Activated naive CD8-positive, alpha-beta T cell (primary cell): Measurements from ENCODE around the gene MAP3K5.

ENCODE experiments used
- H3K27ac Mint-ChIP-seq: one replicate; pipeline ENCODE4 v1.8.0; 2021; ENCODE audit warnings: mixed read lengths
- H3K27me3 Mint-ChIP-seq: one replicate; pipeline ENCODE4 v1.8.0; 2021; ENCODE audit warnings: mixed read lengths
- H3K36me3 Mint-ChIP-seq: one replicate; pipeline ENCODE4 v1.8.0; 2021; ENCODE audit warnings: mixed read lengths
- H3K4me1 Mint-ChIP-seq: one replicate; pipeline ENCODE4 v1.8.0; 2021; ENCODE audit warnings: low read depth, mixed read lengths
- H3K4me3 Mint-ChIP-seq: one replicate; pipeline ENCODE4 v1.8.0; 2021; ENCODE audit warnings: mild to moderate bottlenecking, mixed read lengths
- H3K9me3 Mint-ChIP-seq: one replicate; pipeline ENCODE4 v1.8.0; 2021; ENCODE audit warnings: low read depth, mixed read lengths

The MAP3K5 gene

DNA sequence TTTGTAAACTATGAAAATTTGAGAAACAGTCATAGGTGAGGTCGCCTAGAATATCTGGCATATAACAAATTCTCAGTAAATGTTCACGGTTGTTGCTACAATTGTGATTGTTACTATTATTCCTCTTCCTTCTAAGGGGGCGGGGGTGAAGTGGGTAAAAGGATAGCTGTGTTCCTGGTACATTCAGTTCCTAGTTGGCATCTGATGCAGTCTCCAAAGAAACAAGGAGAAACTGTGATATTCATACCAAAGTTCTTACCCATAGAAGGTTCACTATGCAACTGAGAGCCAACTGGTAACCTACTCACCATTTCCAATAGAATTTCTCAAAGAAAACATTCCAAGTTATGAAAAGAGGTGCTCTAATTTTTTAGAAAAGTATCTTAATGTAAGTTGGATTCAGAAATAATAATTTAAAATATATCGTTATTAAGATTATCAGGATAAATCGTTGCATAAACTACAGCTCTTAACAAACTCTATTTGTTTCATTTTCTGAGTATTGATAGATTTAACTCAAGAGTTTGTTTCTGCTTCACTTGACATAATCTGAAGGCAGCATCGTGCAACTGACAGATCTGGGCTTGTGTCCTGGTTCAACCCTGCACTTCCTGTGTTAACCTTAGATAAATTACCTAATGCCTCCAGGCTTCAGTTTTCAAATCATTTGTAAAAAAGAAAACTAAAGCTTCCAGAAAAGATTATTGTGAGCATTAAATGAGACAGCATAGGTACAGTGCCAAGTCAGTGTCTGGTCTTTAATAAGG, 228.7 kb downstream of the MAP3K5 start:
- peaks cover 14% of the 10 kb centered on the region for H3K36me3 Mint-ChIP-seq
- H3K27ac Mint-ChIP-seq, result no peak overlapping the region
- no peaks in the 10 kb centered on the region for H3K27me3 Mint-ChIP-seq
- no peak overlapping the region for H3K4me3 Mint-ChIP-seq
- H3K9me3 Mint-ChIP-seq, result no peaks in the 10 kb centered on the region
- H3K4me1 Mint-ChIP-seq, result peaks cover 2% of the 10 kb centered on the region

DNA sequence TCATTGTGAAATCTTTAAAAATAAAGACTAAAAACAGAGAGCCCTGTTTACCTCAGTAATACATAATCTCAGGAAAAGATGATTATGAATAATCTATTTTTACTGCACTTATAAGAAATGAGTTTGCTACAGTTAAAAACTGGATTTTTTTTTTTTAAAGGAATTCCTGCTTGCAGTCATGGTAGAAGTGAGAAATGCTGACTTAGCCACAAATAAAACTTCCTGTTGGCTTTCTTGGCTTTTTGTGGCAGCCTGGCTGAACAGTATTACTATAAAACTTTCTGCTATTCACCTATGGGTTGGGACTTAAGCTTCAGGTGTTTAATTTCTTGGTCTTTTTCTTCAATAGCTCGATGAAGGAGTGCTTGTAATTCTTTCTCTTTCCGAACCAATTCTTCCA, 230.1 kb downstream of the MAP3K5 start:
- Mint-ChIP-seq H3K9me3 (no peaks in the 10 kb centered on the region), H3K4me3 (no peak overlapping the region), H3K27ac (no peak overlapping the region), H3K27me3 (no peaks in the 10 kb centered on the region), H3K36me3 (peaks cover 12% of the 10 kb centered on the region), H3K4me1 (peaks cover 2% of the 10 kb centered on the region)

DNA sequence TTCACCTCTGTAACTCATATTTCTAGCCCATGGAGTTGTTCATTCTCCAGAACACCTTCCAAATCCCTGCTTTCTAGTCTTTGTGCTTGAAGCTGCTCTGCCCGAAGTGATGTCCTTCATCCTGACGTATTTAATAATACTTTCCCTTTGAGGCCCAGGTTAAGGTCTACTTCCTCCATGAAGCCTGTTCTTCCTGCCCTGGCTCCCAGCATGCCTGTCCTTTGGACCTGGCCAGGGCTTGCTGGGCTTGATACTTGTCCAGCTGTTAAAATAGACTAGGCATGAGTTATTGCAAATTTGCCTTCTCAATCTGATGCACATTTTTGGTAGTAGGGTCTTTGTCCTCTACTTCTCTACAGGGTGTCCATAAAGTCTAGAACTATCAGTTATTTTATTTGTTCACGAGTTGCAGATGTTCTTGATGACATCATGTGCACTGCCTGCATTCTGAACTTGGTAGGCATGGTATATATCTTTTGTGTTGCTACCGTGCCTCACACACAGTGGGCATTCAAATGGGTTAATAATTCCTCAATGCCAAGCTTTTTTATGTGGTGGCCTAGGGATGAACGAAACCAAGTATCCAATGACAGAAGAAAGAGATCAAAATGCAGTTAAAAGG, 239.0 kb downstream of the MAP3K5 start:
- Mint-ChIP-seq H3K4me1 (peaks cover 9% of the 10 kb centered on the region), H3K27ac (no peak overlapping the region), H3K27me3 (peaks cover 18% of the 10 kb centered on the region), H3K36me3 (peaks cover 10% of the 10 kb centered on the region), H3K4me3 (no peak overlapping the region), H3K9me3 (no peaks in the 10 kb centered on the region)

DNA sequence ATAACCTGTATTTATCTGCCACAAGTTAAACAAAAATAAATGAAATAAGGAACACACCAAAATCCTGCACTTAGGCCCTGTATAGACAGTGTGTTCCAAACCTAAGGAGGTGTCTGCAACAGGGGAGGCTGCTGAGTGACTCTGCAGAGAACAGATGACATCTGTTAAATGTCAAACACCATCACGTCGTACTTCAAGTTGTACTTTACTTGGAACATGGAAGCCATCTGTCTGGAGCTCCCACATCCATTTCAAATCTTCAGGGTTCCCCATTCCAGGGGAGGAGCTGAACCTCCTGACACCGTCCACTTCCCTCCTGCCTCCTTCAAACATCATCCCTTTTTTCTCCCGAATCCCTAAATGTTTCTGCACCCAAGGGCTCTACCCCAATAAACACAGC, 240.2 kb downstream of the MAP3K5 start:
- Mint-ChIP-seq H3K27ac (no peak overlapping the region), H3K4me3 (no peak overlapping the region), H3K27me3 (peaks cover 22% of the 10 kb centered on the region), H3K4me1 (peaks cover 9% of the 10 kb centered on the region), H3K36me3 (peaks cover 5% of the 10 kb centered on the region), H3K9me3 (no peaks in the 10 kb centered on the region)

DNA sequence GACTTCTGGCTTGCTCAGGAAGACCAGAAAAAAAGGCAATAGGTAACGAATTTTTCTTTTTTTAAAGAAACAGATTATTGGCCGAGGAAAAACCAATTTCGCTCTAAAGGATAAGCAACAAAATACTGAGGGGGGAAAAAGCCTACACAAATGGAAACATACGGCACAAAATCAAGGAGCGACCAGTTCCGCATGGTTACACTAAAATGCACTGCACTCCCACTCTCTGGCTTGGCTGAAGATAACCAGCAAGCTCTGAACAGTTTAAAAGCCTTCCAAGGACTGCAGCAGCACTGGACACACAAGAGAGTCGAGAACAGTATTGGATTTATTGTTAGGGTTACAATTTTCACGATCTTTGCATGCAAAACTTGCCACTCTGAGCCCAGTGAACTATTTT, 241.2 kb downstream of the MAP3K5 start:
- no peak overlapping the region for H3K27ac Mint-ChIP-seq
- H3K9me3 Mint-ChIP-seq, result no peaks in the 10 kb centered on the region
- H3K36me3 Mint-ChIP-seq, result peaks cover 5% of the 10 kb centered on the region
- H3K4me1 Mint-ChIP-seq, result peaks cover 9% of the 10 kb centered on the region
- H3K27me3 Mint-ChIP-seq, result peaks cover 28% of the 10 kb centered on the region
- peak overlapping the region; percentile 63 for H3K4me3 Mint-ChIP-seq

DNA sequence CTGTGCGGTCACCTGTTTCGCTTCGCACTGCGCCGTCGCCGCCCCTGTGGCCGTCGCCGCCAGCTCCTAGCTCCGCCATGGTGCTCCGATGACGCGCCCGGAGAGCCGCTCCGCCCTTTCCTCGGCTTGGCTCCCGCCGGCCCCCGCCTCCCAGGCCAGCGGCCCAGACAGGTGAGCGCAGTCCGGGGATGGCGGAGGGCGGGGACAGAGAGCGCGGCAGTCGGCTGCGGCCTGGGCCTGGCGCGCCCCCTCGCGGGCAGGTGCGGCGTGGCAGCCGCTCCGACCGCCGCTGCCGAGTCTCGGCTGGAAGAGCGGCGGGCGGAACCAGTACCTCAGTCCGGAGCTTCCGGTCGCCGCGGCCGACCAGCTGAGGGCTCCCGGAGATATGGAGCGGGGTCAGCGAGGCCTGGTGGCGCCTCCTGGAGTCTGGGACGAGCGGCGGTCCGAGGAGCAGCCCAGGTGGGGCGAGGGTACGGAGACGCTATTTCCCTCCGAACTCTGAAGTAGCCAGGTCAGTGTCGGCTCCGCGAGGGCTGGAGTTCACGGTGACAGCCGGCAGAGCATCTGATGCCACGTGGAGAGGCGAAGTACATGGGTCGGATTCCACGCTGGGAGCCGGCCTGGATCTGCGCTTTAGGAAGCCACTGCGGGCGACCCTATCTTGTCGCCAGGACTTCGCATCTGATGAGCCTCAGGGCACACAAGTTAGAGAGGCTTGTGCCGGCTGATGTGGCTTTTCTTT, 241.8 kb downstream of the MAP3K5 start, which contains the start of gene MAP7:
TSS of gene MAP7 (minus strand) at position 93 of the 742 bp plus-strand sequence. CDS start at position 79, 14 bp downstream.
- H3K4me3 Mint-ChIP-seq, result peak within 1 kb of the TSS; percentile 72
- H3K27me3 Mint-ChIP-seq, result peaks cover 28% of the 10 kb centered on the region
- H3K27ac Mint-ChIP-seq, result no peak within 1 kb of the TSS
- peaks cover 9% of the 10 kb centered on the region for H3K4me1 Mint-ChIP-seq
- no peaks in the 10 kb centered on the region for H3K9me3 Mint-ChIP-seq
- peaks cover 5% of the 10 kb centered on the region for H3K36me3 Mint-ChIP-seq

- no peak overlapping the region for H3K27ac Mint-ChIP-seq
- H3K27me3 Mint-ChIP-seq, result peaks cover 32% of the 10 kb centered on the region
- no peaks in the 10 kb centered on the region for H3K9me3 Mint-ChIP-seq
- H3K4me1 Mint-ChIP-seq, result peaks cover 9% of the 10 kb centered on the region
- peak overlapping the region; percentile 24 for H3K4me3 Mint-ChIP-seq
- H3K36me3 Mint-ChIP-seq, result peaks cover 2% of the 10 kb centered on the region
Observed at GRCh38 chr6:136550045-136550329, 242.3 kb downstream of the MAP3K5 start.

DNA sequence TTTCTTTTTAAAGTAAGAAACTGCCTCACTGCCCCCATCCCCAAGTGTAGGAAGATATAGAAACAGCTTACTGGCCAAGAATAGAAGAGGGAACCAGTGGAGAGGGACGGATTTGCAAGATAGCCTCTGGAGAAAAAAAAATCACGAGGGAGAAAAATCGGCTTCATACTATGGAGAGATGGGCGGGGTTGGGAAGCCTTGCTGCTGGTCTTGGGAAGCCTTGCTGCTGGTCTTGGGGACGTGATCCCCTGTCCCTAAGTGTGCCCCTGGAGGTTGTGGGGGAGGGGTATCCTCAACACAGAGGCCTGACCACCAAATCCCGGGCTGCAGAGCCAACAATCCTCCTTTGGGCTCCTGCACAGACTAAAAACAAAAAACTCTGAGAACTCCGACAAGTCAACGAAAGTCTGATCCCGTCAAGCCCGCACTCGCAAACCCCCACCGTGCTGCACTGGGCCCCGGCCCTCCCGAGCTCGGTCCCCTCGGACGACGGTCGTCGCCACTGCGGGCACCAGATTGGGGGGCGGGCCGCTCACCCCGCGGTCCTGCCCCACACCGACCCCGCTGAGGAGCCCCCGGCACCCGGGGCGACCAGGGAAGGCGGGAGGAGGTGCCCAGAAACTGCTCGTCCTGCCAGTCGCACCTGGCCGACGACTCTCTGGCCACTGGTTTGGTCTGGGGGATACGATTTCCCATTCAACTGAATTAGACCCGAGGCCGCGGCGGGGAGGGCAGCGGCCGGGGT, 242.8 kb downstream of the MAP3K5 start:
- H3K27me3 Mint-ChIP-seq, result peaks cover 38% of the 10 kb centered on the region
- H3K4me1 Mint-ChIP-seq, result peaks cover 9% of the 10 kb centered on the region
- no peaks in the 10 kb centered on the region for H3K9me3 Mint-ChIP-seq
- H3K4me3 Mint-ChIP-seq, result peak overlapping the region; percentile 72
- H3K36me3 Mint-ChIP-seq, result peaks cover 2% of the 10 kb centered on the region
- H3K27ac Mint-ChIP-seq, result no peak overlapping the region

GRCh38 chr6:136548582-136549299, 243.5 kb downstream of the MAP3K5 start:
- no peaks in the 10 kb centered on the region for H3K9me3 Mint-ChIP-seq
- no peak overlapping the region for H3K27ac Mint-ChIP-seq
- peak overlapping the region; percentile 72 for H3K4me3 Mint-ChIP-seq
- peaks cover 9% of the 10 kb centered on the region for H3K4me1 Mint-ChIP-seq
- H3K27me3 Mint-ChIP-seq, result peaks cover 42% of the 10 kb centered on the region
- H3K36me3 Mint-ChIP-seq, result peaks cover 2% of the 10 kb centered on the region

DNA sequence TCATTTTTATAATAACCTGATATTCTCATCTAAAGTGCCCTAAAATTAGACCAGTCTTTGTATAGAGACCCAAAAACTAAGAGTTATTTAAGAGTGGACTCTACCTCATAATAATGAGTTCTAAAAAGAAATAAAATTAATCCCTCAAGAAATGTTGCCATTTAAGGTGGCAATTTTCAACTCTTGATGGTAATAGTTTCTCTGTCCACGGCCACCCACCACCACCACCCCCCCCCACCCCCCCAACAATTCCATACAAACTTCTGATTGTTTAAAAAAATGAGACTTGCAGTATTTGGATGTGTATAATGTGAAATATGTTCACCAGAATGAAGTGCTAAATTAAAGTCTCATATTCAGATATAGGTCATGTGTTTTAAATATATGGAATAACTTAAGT, 244.4 kb downstream of the MAP3K5 start:
- H3K36me3 Mint-ChIP-seq, result peaks cover 2% of the 10 kb centered on the region
- H3K9me3 Mint-ChIP-seq, result no peaks in the 10 kb centered on the region
- H3K4me3 Mint-ChIP-seq, result no peak overlapping the region
- H3K27me3 Mint-ChIP-seq, result peaks cover 45% of the 10 kb centered on the region
- H3K4me1 Mint-ChIP-seq, result peaks cover 9% of the 10 kb centered on the region
- no peak overlapping the region for H3K27ac Mint-ChIP-seq

- peaks cover 9% of the 10 kb centered on the region for H3K4me1 Mint-ChIP-seq
- no peaks in the 10 kb centered on the region for H3K9me3 Mint-ChIP-seq
- H3K36me3 Mint-ChIP-seq, result peaks cover 2% of the 10 kb centered on the region
Observed at GRCh38 chr6:136547336-136547735, 244.9 kb downstream of the MAP3K5 start.

DNA sequence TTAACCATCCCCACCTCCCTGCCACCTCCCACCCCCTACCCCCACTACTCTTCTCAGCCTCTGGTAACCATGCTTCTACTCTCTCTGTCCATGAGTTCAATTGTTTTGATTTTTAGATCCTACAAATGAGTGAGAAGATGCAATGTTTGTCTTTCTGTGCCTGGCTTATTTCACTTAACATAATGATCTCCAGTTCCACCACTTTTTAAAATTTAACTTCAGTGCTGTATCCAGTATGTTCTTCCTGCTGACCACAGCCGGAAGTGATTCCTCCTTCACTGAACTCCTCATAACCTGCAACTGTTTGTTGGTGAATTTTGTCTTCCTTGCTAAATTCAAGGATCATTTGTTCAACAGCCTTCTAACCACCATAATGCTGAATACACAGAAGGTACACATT, 245.9 kb downstream of the MAP3K5 start:
- Mint-ChIP-seq H3K27ac (no peak overlapping the region), H3K4me3 (no peak overlapping the region), H3K4me1 (peaks cover 8% of the 10 kb centered on the region), H3K27me3 (peaks cover 42% of the 10 kb centered on the region), H3K36me3 (peaks cover 2% of the 10 kb centered on the region), H3K9me3 (no peaks in the 10 kb centered on the region)

More at GRCh38 chr6:136547336-136547735, 244.9 kb downstream of the MAP3K5 start:
- H3K27me3 Mint-ChIP-seq, result peaks cover 44% of the 10 kb centered on the region
- no peak overlapping the region for H3K27ac Mint-ChIP-seq
- no peak overlapping the region for H3K4me3 Mint-ChIP-seq

DNA sequence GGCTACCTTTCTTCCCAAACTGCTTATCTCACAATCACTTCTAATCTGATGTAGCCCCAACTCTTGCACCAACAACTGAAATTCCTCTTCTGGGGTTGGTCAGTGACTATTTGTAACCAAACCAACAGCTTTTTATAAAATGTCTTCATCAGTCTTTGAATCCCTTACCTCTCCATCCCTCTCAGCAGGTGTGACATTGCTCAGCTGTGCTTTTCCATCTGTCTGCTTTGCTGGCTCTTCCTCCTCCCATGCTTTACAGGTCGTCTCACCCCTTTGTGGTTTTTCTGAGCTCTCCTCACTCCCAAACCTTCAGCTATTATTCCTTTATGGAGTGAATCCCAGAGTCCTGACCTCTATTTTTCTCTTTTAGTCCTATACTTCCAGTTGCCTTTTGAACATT, 248.0 kb downstream of the MAP3K5 start:
- H3K27ac Mint-ChIP-seq, result no peak overlapping the region
- H3K4me1 Mint-ChIP-seq, result peaks cover 3% of the 10 kb centered on the region
- peaks cover 2% of the 10 kb centered on the region for H3K36me3 Mint-ChIP-seq
- H3K27me3 Mint-ChIP-seq, result peaks cover 40% of the 10 kb centered on the region
- H3K9me3 Mint-ChIP-seq, result no peaks in the 10 kb centered on the region
- H3K4me3 Mint-ChIP-seq, result no peak overlapping the region

- peaks cover under 1% of the 10 kb centered on the region for H3K36me3 Mint-ChIP-seq
- no peaks in the 10 kb centered on the region for H3K9me3 Mint-ChIP-seq
- H3K4me3 Mint-ChIP-seq, result no peak overlapping the region
- peaks cover 22% of the 10 kb centered on the region for H3K27me3 Mint-ChIP-seq
- H3K4me1 Mint-ChIP-seq, result no peaks in the 10 kb centered on the region
- no peak overlapping the region for H3K27ac Mint-ChIP-seq
Observed at GRCh38 chr6:136541395-136541794, 250.9 kb downstream of the MAP3K5 start.
